Astrocyte of the spinal cord (primary cell): ENCODE measurements around the gene OSBPL5.

ENCODE experiments used
- DNase-seq: peaks from one replicate; pipeline ENCODE4 v3.0.0; 2011; ENCODE audit warnings: low read depth, low spot score
- H3K4me3 ChIP-seq: 2 replicates; pipeline ENCODE4 v1.5.1; 2011; ENCODE audit warnings: low read depth, mild to moderate bottlenecking, low read length, moderate library complexity
- in situ Hi-C: cut with HindIII; loops from 2 replicates; pipeline ENCODE4 v1.10.0; 2017; ENCODE audit warnings: low sequenced_read_pairs
- TF ChIP-seq, protein P1 (sequence below): IDR thresholded peaks from 2 replicates; pipeline ENCODE4 v1.5.1; 2012; ENCODE audit warnings: low read depth, mild to moderate bottlenecking, low read length, inconsistent platforms

Gene OSBPL5

DNA sequence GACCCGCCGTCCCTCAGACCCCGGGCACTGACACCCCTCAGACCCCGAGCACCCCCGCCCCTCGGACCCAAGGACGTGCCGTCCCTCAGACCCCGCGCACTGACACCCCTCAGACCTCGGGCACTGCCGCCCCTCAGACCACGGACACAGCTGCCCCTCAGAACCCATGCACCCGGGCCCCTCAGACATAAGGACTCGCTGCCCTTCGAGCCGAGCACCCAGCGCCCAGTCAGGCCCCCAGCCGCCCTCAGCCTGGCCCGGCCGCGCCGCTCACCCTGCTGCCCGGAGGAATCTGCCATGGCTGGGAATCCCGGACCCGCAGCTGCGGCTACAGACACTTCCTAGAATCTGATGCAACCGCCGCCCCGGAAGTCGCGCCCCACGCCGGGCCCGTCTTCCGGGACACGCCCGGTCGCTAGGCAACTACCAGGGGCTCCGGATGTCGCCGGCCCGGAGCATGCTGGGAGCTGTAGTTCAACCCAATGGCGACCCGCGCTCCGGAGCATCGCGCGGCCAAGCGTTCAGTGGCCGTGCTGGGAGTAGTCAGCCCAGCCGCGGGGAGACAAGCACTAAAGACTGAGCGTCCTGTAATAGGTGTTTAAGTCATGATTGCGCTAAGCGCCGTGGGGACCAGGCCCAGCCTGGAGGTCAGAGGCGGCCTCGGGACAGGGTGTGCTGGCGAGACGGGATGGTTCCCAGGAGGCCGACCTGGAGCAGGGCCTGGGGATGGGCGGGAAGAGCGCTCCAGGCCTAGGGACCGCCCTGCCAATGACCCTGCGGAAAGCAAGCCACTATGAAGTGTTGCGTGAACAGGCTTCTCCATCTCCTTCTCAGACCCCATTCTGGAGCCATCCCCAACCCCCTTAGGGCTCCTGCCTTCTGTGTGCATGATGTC, 107.8 kb downstream of the OSBPL5 start, which contains the start of gene CARS1:
Gene CARS1 (minus strand): TSS at position 355 of the 895 bp plus-strand sequence. CDS start 56 bp downstream, at position 299.
- in situ Hi-C loops: no loop called here
- TF ChIP-seq, protein P1, sequence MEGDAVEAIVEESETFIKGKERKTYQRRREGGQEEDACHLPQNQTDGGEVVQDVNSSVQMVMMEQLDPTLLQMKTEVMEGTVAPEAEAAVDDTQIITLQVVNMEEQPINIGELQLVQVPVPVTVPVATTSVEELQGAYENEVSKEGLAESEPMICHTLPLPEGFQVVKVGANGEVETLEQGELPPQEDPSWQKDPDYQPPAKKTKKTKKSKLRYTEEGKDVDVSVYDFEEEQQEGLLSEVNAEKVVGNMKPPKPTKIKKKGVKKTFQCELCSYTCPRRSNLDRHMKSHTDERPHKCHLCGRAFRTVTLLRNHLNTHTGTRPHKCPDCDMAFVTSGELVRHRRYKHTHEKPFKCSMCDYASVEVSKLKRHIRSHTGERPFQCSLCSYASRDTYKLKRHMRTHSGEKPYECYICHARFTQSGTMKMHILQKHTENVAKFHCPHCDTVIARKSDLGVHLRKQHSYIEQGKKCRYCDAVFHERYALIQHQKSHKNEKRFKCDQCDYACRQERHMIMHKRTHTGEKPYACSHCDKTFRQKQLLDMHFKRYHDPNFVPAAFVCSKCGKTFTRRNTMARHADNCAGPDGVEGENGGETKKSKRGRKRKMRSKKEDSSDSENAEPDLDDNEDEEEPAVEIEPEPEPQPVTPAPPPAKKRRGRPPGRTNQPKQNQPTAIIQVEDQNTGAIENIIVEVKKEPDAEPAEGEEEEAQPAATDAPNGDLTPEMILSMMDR: no peak
- H3K4me3 ChIP-seq: peak within 1 kb of the TSS; percentile 63
- peak; percentile 97 for DNase-seq

DNA sequence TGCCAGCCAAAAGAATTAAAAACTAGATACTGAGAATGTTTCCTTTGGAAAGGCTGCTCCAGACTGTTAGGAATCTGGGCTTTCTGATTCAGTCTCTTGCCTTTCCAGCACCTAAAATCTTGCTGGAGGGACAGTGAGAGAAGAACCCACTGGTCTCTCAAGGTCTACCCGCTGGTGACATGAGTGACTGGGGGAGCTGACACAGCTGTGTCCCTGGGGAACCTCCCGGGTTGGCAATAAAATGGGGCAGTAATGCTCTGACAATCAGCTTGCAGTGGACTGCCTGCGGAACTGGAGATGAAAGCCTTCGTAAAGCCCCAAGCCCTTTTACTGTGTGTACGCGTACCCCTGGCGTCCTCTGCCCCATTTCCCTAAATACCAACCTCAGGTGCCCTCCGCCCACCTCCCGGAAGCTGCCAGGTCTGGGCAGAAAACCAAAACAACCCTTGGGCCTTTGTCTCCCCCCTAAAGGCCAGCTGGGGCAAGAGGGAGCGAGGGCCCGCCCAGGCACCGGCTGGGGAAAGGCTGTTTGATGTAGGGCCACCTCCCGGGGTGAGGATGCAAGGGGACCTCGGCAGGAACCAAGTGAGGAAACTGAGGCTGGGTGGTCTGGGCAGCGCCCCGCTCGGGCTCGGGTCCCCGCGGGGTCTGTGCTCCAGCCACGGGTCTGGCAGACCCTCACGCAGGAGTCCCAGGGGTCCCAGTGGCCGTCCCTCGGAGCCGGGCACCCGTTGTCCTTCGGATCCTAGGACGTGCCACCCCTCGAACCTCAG, 108.6 kb downstream of the OSBPL5 start:
- in situ Hi-C loops: no loop called here
- no peak for DNase-seq
- TF ChIP-seq, protein P1: no peak
- H3K4me3 ChIP-seq: peak overlapping the region; percentile 63

DNA sequence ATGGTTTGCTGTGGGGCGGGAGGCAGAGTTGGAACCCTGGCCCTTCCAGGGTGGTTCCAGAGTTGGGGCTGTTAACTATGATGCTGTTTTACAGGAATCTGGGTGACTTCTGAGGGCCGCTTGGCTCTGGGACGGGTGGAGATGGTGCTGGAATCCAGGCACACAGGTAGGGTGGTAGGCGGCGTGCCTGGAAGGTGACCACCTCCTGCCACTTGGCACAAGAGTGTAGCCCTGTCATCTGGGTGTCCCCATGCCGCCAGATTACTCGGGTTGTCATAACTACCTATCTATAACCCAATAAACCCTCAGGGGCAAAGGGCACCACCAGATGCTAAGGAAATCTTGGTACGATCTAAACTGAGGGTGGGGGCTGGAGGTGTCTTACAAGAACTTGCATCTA, 109.2 kb downstream of the OSBPL5 start:
- in situ Hi-C loops: no loop called here
- peak overlapping the region; percentile 63 for H3K4me3 ChIP-seq
- no peak for DNase-seq
- TF ChIP-seq, protein P1: no peak

DNA sequence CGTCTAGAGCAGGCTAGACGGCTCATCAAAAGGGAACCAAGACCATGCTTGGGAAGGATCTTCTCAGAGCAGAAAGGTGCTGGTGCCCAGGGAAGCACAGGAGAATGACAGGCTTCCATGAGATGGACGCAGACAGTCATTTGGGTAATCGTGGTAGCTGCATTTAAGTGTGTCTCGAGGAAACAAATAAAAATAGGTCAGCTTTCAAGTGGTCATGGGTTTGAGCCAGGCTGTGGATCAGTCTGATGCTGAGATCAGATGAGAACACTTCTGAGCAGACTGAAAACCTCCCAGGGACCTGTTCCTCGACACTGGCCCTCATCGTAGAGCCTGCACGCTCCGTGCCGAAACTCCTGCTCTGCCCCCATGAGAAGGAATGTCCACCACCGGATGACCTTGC, 112.5 kb downstream of the OSBPL5 start:
- no peak for DNase-seq
- TF ChIP-seq, protein P1: no peak
- H3K4me3 ChIP-seq: no peak overlapping the region
- in situ Hi-C loops: no loop called here

DNA sequence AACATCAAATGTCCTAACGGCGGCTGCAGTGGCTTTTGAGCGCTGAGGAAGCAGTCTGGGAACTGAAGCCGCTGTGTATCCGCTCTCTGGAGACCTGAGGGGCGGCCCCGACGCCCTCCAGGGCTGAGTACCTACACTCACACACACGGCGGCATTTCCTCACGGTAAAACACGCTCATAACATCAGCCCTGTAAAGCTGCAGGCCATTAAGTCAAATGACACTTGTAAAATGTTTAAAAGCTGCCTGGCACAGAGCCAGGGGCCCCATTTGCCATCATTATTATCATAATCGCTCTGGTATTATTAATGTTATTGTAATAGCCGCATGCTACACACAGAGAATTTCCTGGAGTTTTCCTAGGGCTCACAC, 113.0 kb downstream of the OSBPL5 start:
- in situ Hi-C loops: no loop called here
- no peak for DNase-seq
- no peak overlapping the region for H3K4me3 ChIP-seq
- TF ChIP-seq, protein P1: no peak

DNA sequence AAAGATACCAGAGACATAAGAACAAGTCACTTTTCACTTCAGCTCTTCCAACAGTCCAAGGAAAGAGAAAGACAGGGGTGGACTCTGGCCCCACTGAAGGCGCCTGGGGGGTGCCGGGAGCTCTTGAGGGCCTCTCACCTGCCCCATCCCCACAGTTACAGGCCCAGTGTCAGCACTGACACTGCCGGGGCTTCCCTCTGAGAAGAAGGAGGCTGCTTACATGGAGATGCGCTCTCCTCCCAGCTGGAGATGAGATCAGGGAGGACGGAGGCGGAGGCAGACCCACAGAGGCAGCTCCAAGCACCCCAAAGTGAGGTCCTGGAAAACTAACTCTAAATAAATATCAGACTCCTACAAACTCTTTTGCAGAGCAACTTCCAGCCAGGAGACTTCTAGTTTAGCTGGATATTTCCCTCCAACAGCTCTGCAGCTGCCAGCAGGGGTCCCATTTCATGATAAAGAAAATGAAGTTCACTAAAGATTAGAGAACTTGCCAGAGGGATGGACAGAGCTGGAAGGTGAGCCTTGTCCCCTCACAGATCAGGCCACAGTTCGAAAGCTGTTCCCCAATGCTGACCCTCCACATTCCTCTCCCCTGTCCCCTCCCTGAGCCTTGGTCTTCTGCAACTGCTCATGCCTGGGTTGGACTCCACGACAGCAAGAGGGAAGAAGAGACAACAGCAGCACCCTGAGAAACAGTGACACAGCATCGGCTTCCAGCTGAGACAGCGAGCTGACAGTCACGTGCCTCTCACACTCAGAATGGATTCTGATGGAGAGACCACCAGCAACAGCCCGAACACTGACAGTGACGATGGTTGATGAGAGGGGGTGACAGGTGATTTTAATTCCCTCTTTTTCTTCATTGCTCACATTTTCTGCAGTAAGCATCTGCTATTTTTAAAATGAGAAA, 113.7 kb downstream of the OSBPL5 start:
- no peak for DNase-seq
- in situ Hi-C loops: no loop called here
- TF ChIP-seq, protein P1: peak; percentile 19
- H3K4me3 ChIP-seq: no peak overlapping the region
